SH-SY5Y (cell line): ENCODE results near the gene SPDEF.

Experiments
- GATA2 ChIP-seq: IDR thresholded peaks from 2 replicates; pipeline ENCODE4 v1.6.1; 2011; ENCODE audit warnings: mild to moderate bottlenecking, low read depth, low read length
- GATA3 ChIP-seq: IDR thresholded peaks from 2 replicates; pipeline ENCODE4 v1.6.1; 2011; ENCODE audit warnings: low read depth, mild to moderate bottlenecking, low read length, moderate library complexity

DNA sequence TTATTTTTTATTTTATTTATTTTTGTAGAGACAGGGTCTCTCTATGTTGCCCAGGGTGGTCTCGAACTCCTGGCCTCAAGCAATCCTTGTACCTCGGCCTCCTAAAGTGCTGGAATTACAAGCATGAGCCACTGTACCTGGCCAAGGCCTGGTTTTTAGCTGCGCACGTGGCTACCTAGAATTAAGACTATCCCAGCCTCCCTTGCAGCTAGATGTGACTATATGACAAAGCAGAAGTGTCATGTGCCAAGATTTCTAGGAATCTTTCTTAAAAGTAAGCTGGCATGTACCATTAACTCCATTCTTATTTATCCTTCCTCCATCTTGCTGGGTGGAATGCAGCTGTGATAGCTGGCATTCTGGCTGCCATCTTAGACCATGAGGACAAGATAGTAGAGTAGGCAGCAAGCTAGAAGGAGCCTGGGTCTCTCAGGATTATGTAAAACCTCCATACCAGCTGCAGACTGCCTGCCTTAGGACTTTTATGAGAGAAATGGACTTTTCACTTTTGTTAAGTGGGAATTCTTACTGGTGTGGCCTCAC is 2.1 kb upstream of the SPDEF start:
- TF ChIP-seq GATA3 (no peak), GATA2 (no peak)
